Vagina (tissue), 2 donors: ENCODE data around the gene TBC1D32. TPM values are rescaled to one million over a fixed set of nuclear protein-coding genes. Genes with fewer than 3 reads are reported as not detected.

Experiments used
- DNase-seq, 2 donors: peaks; one replicate each; pipeline ENCODE4 v3.0.0-alpha.2; 2017; ENCODE audit errors: extremely low spot score in 2 of 2
- H3K27ac ChIP-seq: fragments of 200-600 bp; sonication (generic); one replicate; pipeline ENCODE4 v1.5.1; 2019
- H3K27me3 ChIP-seq: fragments of 200-600 bp; sonication (generic); one replicate; pipeline ENCODE4 v1.5.1; 2019
- H3K36me3 ChIP-seq, 2 donors: fragments of 200-600 bp; sonication (generic); one replicate each; pipeline ENCODE4 v1.5.1; 2017 to 2019
- H3K4me1 ChIP-seq: fragments of 200-600 bp; sonication (generic); one replicate; pipeline ENCODE4 v1.5.1; 2019
- H3K4me3 ChIP-seq, 2 donors: fragments of 200-600 bp; sonication (generic); 1 replicate in 1 of 2; 2 replicates in 1 of 2; pipeline ENCODE4 v1.5.1; 2016 to 2019
- H3K9me3 ChIP-seq: fragments of 200-600 bp; sonication (generic); one replicate; pipeline ENCODE4 v1.5.1; 2019
- CTCF ChIP-seq, 3 experiments: fragments of 450-650 bp in 2 of 3; fragments of 200-600 bp in 1 of 3; sonication (generic) in 1 of 3; IDR thresholded peaks; one replicate each; pipeline ENCODE4 v1.5.1; 2017 to 2019; ENCODE audit warnings: antibody characterized with exemption in 3 of 3, mild to moderate bottlenecking in 2 of 3, moderate library complexity in 2 of 3
- POLR2A ChIP-seq, 2 donors: fragments of 450-650 bp; IDR thresholded peaks; one replicate each; pipeline ENCODE4 v1.6.1; 2017; ENCODE audit warnings: antibody characterized with exemption in 2 of 2, mild to moderate bottlenecking in 2 of 2, moderate library complexity in 2 of 2
- POLR2AphosphoS5 ChIP-seq, 2 donors: sonication (generic); formaldehyde crosslinking; IDR thresholded peaks; one replicate each; pipeline ENCODE4 v1.9.0; 2017; ENCODE audit warnings: antibody characterized with exemption in 2 of 2, mild to moderate bottlenecking in 2 of 2, low read depth in 1 of 2; ENCODE audit not compliant: insufficient read depth in 1 of 2
- intact Hi-C: fragments of 100-400 bp; cut with DNase I; formaldehyde crosslinking; loops from one replicate; pipeline ENCODE4 v1.15.1; 2023
- total RNA-seq: library from RNA; depleted of rRNA; stranded (reverse); fragments of >200 nt; gene quantifications from one replicate; pipeline ENCODE4 v1.2.3, GENCODE V29; 2016

The TBC1D32 gene
- total RNA-seq, 1 donor from 2014 or later: 9.8 TPM

- intact Hi-C loops: no loop called here
- DNase-seq: no peak
- H3K27ac ChIP-seq: no peak overlapping the region
- H3K27me3 ChIP-seq: no peaks in the 10 kb centered on the region
- no peaks in the 10 kb centered on the region for H3K4me1 ChIP-seq
- no peak overlapping the region for H3K4me3 ChIP-seq
- H3K36me3 ChIP-seq: no peaks in the 10 kb centered on the region
- H3K9me3 ChIP-seq: no peaks in the 10 kb centered on the region
- TF ChIP-seq POLR2A (IDR thresholded peaks at IDR 0.05) (no peak), CTCF (IDR thresholded peaks at IDR 0.05) (no peak)
These were observed 31.5 kb upstream of the TBC1D32 start for GRCh38 chr6:121365536-121366521.

- Histone ChIP-seq H3K27me3 (no peaks in the 10 kb centered on the region), H3K9me3 (no peaks in the 10 kb centered on the region), H3K4me1 (no peaks in the 10 kb centered on the region), H3K36me3 (no peaks in the 10 kb centered on the region), H3K4me3 (no peak overlapping the region), H3K27ac (no peak overlapping the region)
- no peak for DNase-seq
- TF ChIP-seq POLR2A (IDR thresholded peaks at IDR 0.05): no peak
- TF ChIP-seq CTCF (IDR thresholded peaks at IDR 0.05): no peak
- no peak for TF ChIP-seq POLR2AphosphoS5 (IDR thresholded peaks at IDR 0.05; ENCODE audit: insufficient read depth in 1 of 2, low read depth in 1 of 2)
- intact Hi-C loops: no loop called here
These were observed 22.3 kb upstream of the TBC1D32 start for GRCh38 chr6:121356575-121356974.

GRCh38 chr6:121354764-121355163, 20.5 kb upstream of the TBC1D32 start:
- TF ChIP-seq CTCF (IDR thresholded peaks at IDR 0.05): no peak
- no peak for TF ChIP-seq POLR2AphosphoS5 (IDR thresholded peaks at IDR 0.05; ENCODE audit: insufficient read depth in 1 of 2, low read depth in 1 of 2)
- TF ChIP-seq POLR2A (IDR thresholded peaks at IDR 0.05): no peak
- intact Hi-C loops: no loop called here
- H3K9me3 ChIP-seq: no peaks in the 10 kb centered on the region
- H3K4me3 ChIP-seq: no peak overlapping the region
- no peaks in the 10 kb centered on the region for H3K4me1 ChIP-seq
- no peak for DNase-seq
- no peak overlapping the region for H3K27ac ChIP-seq
- no peaks in the 10 kb centered on the region for H3K27me3 ChIP-seq
- no peaks in the 10 kb centered on the region for H3K36me3 ChIP-seq

- H3K4me3 ChIP-seq: no peak overlapping the region
- TF ChIP-seq POLR2A (IDR thresholded peaks at IDR 0.05): no peak
- TF ChIP-seq CTCF (IDR thresholded peaks at IDR 0.05): no peak
- TF ChIP-seq POLR2AphosphoS5 (IDR thresholded peaks at IDR 0.05; ENCODE audit: insufficient read depth in 1 of 2, low read depth in 1 of 2): no peak
- intact Hi-C loops: no loop called here
- H3K27me3 ChIP-seq: no peaks in the 10 kb centered on the region
- H3K36me3 ChIP-seq: no peaks in the 10 kb centered on the region
- DNase-seq: no peak
- no peak overlapping the region for H3K27ac ChIP-seq
- H3K4me1 ChIP-seq: no peaks in the 10 kb centered on the region
- no peaks in the 10 kb centered on the region for H3K9me3 ChIP-seq
These were observed 18.7 kb upstream of the TBC1D32 start for GRCh38 chr6:121352941-121353340.

GRCh38 chr6:121351916-121352315, 17.6 kb upstream of the TBC1D32 start:
- intact Hi-C loops: no loop called here
- H3K9me3 ChIP-seq: no peaks in the 10 kb centered on the region
- no peaks in the 10 kb centered on the region for H3K36me3 ChIP-seq
- no peak overlapping the region for H3K27ac ChIP-seq
- TF ChIP-seq POLR2A (IDR thresholded peaks at IDR 0.05) (no peak), CTCF (IDR thresholded peaks at IDR 0.05) (no peak), POLR2AphosphoS5 (IDR thresholded peaks at IDR 0.05; ENCODE audit: insufficient read depth in 1 of 2, low read depth in 1 of 2) (no peak)
- H3K27me3 ChIP-seq: no peaks in the 10 kb centered on the region
- no peak overlapping the region for H3K4me3 ChIP-seq
- DNase-seq: no peak
- H3K4me1 ChIP-seq: no peaks in the 10 kb centered on the region
